Sigmoid colon (tissue), 4 donors: ENCODE measurements around the gene CES3.

Experiments
- POLR2AphosphoS5 ChIP-seq, 4 donors: sonication (generic); formaldehyde crosslinking; IDR thresholded peaks; one replicate each; pipeline ENCODE4 v1.6.1; 2017; ENCODE audit warnings: antibody characterized with exemption in 4 of 4
- TF ChIP-seq, protein P1 (sequence below), 4 experiments: fragments of 450-650 bp in 3 of 4; fragments of 200-600 bp in 1 of 4; IDR thresholded peaks; one replicate each; pipeline ENCODE4 v1.5.1; 2016 to 2019; ENCODE audit warnings: antibody characterized with exemption in 4 of 4, mild to moderate bottlenecking in 3 of 4, moderate library complexity in 2 of 4

DNA sequence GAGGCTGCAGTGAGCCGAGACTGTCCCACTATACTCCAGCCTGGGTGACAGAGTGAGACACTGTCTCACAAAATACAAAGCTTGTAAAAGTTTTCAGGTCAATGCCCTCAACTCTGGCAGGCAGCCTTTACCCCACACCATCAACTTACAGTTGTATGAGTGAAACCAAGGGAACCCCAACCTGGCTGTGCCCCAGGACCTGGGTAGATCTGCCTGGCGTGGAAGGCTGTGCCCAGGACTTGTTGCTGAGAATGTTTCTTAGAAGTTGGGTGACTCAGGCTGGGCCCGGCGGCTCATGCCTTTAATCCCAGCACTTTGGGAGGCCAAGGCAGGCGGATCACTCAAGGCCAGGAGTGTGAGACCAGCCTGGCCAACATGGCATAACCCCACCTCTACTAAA is 7.8 kb downstream of the CES3 start:
- TF ChIP-seq, protein P1, sequence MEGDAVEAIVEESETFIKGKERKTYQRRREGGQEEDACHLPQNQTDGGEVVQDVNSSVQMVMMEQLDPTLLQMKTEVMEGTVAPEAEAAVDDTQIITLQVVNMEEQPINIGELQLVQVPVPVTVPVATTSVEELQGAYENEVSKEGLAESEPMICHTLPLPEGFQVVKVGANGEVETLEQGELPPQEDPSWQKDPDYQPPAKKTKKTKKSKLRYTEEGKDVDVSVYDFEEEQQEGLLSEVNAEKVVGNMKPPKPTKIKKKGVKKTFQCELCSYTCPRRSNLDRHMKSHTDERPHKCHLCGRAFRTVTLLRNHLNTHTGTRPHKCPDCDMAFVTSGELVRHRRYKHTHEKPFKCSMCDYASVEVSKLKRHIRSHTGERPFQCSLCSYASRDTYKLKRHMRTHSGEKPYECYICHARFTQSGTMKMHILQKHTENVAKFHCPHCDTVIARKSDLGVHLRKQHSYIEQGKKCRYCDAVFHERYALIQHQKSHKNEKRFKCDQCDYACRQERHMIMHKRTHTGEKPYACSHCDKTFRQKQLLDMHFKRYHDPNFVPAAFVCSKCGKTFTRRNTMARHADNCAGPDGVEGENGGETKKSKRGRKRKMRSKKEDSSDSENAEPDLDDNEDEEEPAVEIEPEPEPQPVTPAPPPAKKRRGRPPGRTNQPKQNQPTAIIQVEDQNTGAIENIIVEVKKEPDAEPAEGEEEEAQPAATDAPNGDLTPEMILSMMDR (IDR thresholded peaks at IDR 0.05) = no peak
- TF ChIP-seq POLR2AphosphoS5 (IDR thresholded peaks at IDR 0.05) = no peak
